Left colon (tissue), 2 donors: ENCODE results near the gene RBBP8NL. TPM values are rescaled to one million over a fixed set of nuclear protein-coding genes. Genes with fewer than 3 reads are reported as not detected.

ENCODE experiments used
- ATAC-seq: fragments of 200-7000 bp; cut with Tn5 transposase; one replicate; pipeline ENCODE4 v1.9.1; 2020; ENCODE audit warnings: mild to moderate bottlenecking, moderate library complexity
- DNase-seq, 2 donors: peaks; one replicate each; pipeline ENCODE4 v3.0.0-alpha.2; 2020
- intact Hi-C, 2 donors: fragments of 100-400 bp; cut with DNase I in 1 of 2; cut with micrococcal nuclease in 1 of 2; formaldehyde crosslinking; loops; one replicate each; pipeline versions ENCODE4 v1.11.2 to v1.14.0; 2022; cut with DNase I, micrococcal nuclease
- total RNA-seq, 2 donors: library from RNA; stranded (reverse); fragmentation: NEBNext Ultra II Directional; extraction: Animal tissue kit (Norgen Biotek cat#: 25700); gene quantifications; one replicate each; pipeline ENCODE4 v1.2.1, GENCODE V29; 2021
- donor health status: DM: no; HTN: no; CAD: no.
- donor health status: DM: yes; HTN: yes; CAD: no.

The RBBP8NL gene
- total RNA-seq, 2 donors from 2014 or later, result 4.8 to 6.7 TPM

GRCh38 chr20:62448038-62448437 is 20.7 kb upstream of the RBBP8NL start:
- DNase-seq, result no peak
- intact Hi-C loops, result no loop called here
- no peak for ATAC-seq

- intact Hi-C loops, result no loop called here
- ATAC-seq (no peak), DNase-seq (no peak)
Observed at GRCh38 chr20:62446888-62447869, 19.8 kb upstream of the RBBP8NL start.

GRCh38 chr20:62446481-62446880 is 19.1 kb upstream of the RBBP8NL start:
- DNase-seq, result no peak
- intact Hi-C loops, result no loop called here
- no peak for ATAC-seq

- ATAC-seq (no peak), DNase-seq (no peak)
- intact Hi-C loops, result no loop called here
Observed at GRCh38 chr20:62445553-62446340, 18.4 kb upstream of the RBBP8NL start.

- intact Hi-C loops, result no loop called here
- ATAC-seq (no peak), DNase-seq (no peak)
Observed at GRCh38 chr20:62444286-62444685, 16.9 kb upstream of the RBBP8NL start.

- intact Hi-C loops, result no loop called here
- no peak for DNase-seq
- no peak for ATAC-seq
Observed at GRCh38 chr20:62441987-62442539, 14.7 kb upstream of the RBBP8NL start.

GRCh38 chr20:62439218-62439617 is 11.9 kb upstream of the RBBP8NL start:
- no peak for DNase-seq
- intact Hi-C loops, result no loop called here
- ATAC-seq, result no peak

GRCh38 chr20:62437927-62438326 is 10.6 kb upstream of the RBBP8NL start:
- DNase-seq (no peak), ATAC-seq (no peak)
- intact Hi-C loops, result no loop called here

- DNase-seq (no peak), ATAC-seq (no peak)
- intact Hi-C loops, result no loop called here
Observed at GRCh38 chr20:62437496-62437895, 10.2 kb upstream of the RBBP8NL start.

- intact Hi-C loops, result no loop called here
- ATAC-seq, result no peak
- no peak for DNase-seq
Observed at GRCh38 chr20:62436692-62437091, 9.4 kb upstream of the RBBP8NL start.

- intact Hi-C loops, result no loop called here
- DNase-seq (peak; percentile 54 to 67), ATAC-seq (peak; percentile 68)
Observed at GRCh38 chr20:62433658-62434497, 6.5 kb upstream of the RBBP8NL start.

GRCh38 chr20:62430866-62431447 is 3.6 kb upstream of the RBBP8NL start:
- no peak for ATAC-seq
- intact Hi-C loops, result no loop called here
- DNase-seq, result no peak

- ATAC-seq (no peak), DNase-seq (no peak)
- intact Hi-C loops, result no loop called here
Observed at GRCh38 chr20:62430311-62430853, 3.0 kb upstream of the RBBP8NL start.

GRCh38 chr20:62429455-62430310 is 2.3 kb upstream of the RBBP8NL start:
- ATAC-seq (no peak), DNase-seq (no peak)
- intact Hi-C loops, result no loop called here

- ATAC-seq, result peak; percentile 13
- intact Hi-C loops, result no loop called here
- peak in 1 of 2 donors; percentile 28 for DNase-seq
Observed at GRCh38 chr20:62428396-62429295, 1.3 kb upstream of the RBBP8NL start.

GRCh38 chr20:62428002-62428372 is 648 bp upstream of the RBBP8NL start:
- intact Hi-C loops, result no loop called here
- peak; percentile 59 for ATAC-seq
- peak; percentile 65 to 71 for DNase-seq
